ENCODE results near the gene SMPD4.
"Not testable (repeated sequence)": the region's sequence is repeated elsewhere in the genome, so short reads cannot be mapped to it uniquely, and the experiment has no call there.

SMPD4 gene

GRCh38 chr2:130181325-130181879, at the start of gene SMPD4:
TSS of gene SMPD4 (minus strand) at chr2:130181602. CDS start at chr2:130176592, 5,010 bp downstream.
- DNase-seq = peak; percentile 97

- DNase-seq = not testable (repeated sequence)
Measured at GRCh38 chr2:130230907-130231306, 49.5 kb upstream of the SMPD4 start.

- DNase-seq = not testable (repeated sequence)
Measured at GRCh38 chr2:130230376-130230775, 49.0 kb upstream of the SMPD4 start.

GRCh38 chr2:130229161-130229510, 47.7 kb upstream of the SMPD4 start:
- DNase-seq = peak; percentile 77

- DNase-seq = not testable (repeated sequence)
Measured at GRCh38 chr2:130228467-130229160, 47.2 kb upstream of the SMPD4 start.

GRCh38 chr2:130228005-130228404, 46.6 kb upstream of the SMPD4 start:
- DNase-seq = not testable (repeated sequence)

GRCh38 chr2:130222523-130222922, 41.1 kb upstream of the SMPD4 start:
- DNase-seq = not testable (repeated sequence)

GRCh38 chr2:130220505-130220904, 39.1 kb upstream of the SMPD4 start:
- not testable (repeated sequence) for DNase-seq

- DNase-seq = not testable (repeated sequence)
Measured at GRCh38 chr2:130219147-130219546, 37.7 kb upstream of the SMPD4 start.

GRCh38 chr2:130207051-130207450, 25.6 kb upstream of the SMPD4 start:
- DNase-seq = not testable (repeated sequence)

- not testable (repeated sequence) for DNase-seq
Measured at GRCh38 chr2:130203150-130203549, 21.7 kb upstream of the SMPD4 start.

GRCh38 chr2:130202518-130202917, 21.1 kb upstream of the SMPD4 start:
- DNase-seq = peak; percentile 19

GRCh38 chr2:130198343-130198742, 16.9 kb upstream of the SMPD4 start, which contains the start of gene TUBA3E:
TSS of gene TUBA3E (minus strand) at chr2:130198439. CDS start at chr2:130198360, 79 bp downstream.
- no peak for DNase-seq

- DNase-seq = not testable (repeated sequence)
Measured at GRCh38 chr2:130196052-130196451, 14.7 kb upstream of the SMPD4 start.

GRCh38 chr2:130195089-130195635, 13.8 kb upstream of the SMPD4 start:
- DNase-seq = not testable (repeated sequence)

- DNase-seq = not testable (repeated sequence)
Measured at GRCh38 chr2:130193824-130194223, 12.4 kb upstream of the SMPD4 start.

GRCh38 chr2:130192451-130192850, 11.0 kb upstream of the SMPD4 start:
- DNase-seq = not testable (repeated sequence)

- DNase-seq = not testable (repeated sequence)
Measured at GRCh38 chr2:130191319-130191718, 9.9 kb upstream of the SMPD4 start.

GRCh38 chr2:130190237-130190636, 8.8 kb upstream of the SMPD4 start:
- no peak for DNase-seq

- not testable (repeated sequence) for DNase-seq
Measured at GRCh38 chr2:130188958-130189357, 7.6 kb upstream of the SMPD4 start.

GRCh38 chr2:130187859-130188792, 6.7 kb upstream of the SMPD4 start:
- not testable (repeated sequence) for DNase-seq

GRCh38 chr2:130187268-130187667, 5.9 kb upstream of the SMPD4 start:
- no peak for DNase-seq

GRCh38 chr2:130186391-130186790, 5.0 kb upstream of the SMPD4 start:
- DNase-seq = no peak
